GM18502 (cell line): ENCODE data around the gene PPP1CA.

Experiments
- ATAC-seq: cut with Tn5 transposase; IDR thresholded peaks from one replicate; pipeline ENCODE4 v1.9.1; 2021; ENCODE audit warnings: mild to moderate bottlenecking; ENCODE audit not compliant: unreplicated experiment, poor library complexity

Gene PPP1CA

GRCh38 chr11:67372321-67372992 lies 29.2 kb downstream of the PPP1CA start:
- no peak for ATAC-seq

DNA sequence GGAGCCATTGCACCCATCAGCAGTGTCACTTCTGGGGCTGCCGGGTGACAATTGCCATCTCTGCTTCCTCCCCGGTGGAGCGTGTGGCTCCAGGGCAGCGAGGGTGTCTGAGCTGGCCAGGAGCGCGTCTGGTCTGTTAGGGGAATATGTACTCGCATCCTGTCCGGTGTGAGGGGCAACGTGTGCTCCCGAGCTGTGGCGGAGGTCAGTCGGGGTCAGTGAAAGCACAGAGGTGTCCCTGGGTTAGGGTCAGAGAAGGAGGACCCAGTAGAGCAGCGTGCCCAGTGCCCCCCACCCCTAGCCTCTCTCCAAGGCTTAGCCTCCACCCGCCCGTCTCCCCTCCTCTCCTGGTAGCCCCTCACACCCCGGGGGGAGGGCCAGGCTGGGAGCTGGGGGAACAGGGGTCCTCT lies 29.7 kb downstream of the PPP1CA start:
- no peak for ATAC-seq

DNA sequence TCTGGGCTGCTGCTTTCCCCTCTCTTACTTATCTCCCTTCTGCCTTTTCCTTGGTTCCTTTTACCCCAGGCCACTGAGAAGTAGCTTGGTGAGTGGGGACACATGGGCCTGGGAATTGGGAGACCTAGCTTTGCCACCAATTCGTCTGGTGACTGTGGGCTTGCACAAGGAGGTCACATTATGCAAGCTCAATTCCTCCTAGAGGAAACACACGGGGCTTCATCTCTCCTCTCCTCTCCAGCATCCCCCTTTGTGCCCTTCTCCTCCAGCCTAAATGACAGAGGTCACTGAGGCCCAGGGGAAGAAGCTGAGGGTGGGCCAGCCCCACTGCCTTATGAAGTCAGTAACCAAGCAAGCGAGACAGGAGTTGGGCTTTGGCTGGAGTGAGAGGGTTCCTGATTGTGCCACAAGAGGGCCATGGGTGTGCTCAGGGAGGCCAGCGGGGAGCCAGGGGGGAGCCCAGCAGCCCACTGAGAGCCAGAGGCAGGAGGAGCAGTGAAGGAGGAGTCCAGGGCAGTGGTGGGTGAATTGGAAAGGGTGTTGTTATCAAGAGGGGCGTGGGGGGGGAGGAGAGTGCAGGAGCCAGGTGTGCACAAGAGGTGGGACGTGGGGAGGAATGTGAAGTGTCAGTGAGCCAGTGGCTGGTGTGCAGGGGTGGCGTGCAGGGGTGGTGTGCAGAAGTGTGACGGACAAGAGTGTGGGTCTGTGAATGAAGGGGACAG lies 30.3 kb downstream of the PPP1CA start:
- no peak for ATAC-seq

DNA sequence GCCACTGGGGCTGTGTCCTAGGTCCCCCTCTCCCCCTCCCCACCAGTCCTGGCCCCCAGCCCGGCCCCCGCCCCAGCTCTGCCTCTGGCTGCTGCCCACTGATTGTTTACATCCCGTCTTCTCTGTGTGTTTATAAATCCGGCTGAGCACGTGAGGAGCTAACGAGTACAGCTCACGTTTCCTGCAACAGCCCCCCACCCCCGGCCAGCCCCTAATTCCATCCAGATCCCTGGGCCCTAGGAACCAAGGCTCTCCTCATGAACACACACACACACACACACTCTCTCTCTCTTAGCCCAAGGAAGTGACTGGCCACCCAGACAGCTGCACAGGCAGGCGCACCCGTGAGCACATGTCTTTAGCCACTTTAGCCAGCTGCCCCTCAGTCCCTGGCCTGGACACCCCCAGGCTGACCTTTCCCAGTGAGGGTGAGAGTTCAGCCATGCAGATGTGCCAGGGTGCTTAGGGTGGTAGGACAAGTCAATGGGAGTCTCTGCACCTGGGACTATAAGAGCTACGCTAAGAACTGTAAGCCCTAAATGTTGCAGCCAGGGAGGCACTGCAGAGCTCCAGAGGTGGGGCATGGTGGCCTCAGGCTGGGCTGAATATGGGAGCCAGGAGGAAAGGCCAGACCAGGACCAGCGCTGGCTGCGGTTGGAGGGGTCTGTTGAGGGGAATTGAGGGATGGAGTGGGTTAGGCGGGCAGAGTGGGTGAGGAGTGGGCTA lies 31.1 kb downstream of the PPP1CA start:
- no peak for ATAC-seq

DNA sequence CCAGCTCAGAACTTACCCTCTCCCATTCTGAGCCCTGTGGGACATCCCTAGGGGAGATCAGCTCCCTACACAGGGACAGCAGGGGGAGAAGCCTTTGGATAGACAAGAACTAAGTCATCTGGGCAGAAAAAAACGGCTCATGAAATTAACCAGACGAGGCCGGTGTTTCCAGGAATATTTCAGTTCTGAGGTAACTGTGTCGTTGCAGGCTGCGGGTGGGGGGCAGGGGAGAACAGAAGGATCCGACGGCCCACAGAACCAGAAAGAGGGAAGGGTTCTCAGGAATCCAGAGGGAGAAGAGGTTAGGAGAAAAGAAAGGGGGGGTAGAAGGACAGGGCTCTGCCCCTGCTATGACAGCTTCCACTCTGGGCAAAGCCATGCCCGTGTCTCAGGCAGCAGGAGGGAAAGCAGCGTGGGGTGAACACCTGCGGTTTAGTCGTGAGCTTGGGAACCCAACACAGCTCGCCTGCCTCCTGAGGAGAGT lies 31.8 kb downstream of the PPP1CA start:
- ATAC-seq, result no peak

- ATAC-seq, result no peak
Measured at GRCh38 chr11:67369275-67369674, 32.4 kb downstream of the PPP1CA start.

DNA sequence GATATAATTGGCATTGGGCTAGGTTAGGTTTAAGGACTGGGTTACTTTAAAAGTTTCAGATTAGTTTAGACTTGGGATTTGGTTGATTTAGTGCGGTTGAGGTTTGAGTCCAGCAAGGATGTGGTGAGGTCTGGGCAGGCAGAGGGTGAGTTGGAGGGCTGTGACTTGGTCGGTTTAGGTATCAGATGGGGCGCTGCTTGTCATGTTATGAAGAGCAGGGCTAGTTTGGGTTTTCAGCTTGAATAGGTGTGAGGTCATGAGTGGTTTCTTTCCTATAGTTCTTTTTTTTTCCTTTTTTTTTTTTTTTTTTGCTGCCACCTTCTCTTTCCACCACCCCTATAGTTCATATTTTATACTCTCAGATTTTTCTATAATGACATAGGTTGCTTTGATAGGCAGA lies 33.0 kb downstream of the PPP1CA start:
- ATAC-seq, result no peak

DNA sequence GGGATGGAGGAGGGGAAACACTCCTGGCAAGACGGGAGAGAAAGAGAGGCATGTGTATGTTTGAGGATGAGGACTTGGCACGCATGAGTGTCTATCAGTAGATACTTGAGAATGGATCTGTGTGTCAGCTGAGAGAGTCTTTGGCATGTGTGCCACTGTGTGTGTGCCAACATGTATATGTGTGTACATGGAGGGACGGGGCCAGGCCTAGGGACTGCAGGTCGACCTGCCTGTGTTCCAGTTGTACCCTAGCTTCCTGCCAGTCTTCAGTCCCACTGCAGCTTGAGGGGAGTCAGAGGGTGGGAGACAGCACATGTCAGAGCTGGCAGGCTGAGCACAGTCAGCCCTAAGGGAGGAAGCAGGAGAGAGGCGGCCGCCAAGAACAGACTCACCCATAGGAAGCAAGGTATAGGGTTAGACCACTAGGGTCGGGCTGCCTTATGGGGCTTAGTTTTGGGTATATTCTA lies 33.9 kb downstream of the PPP1CA start:
- ATAC-seq, result no peak

- no peak for ATAC-seq
Measured at GRCh38 chr11:67366961-67367760, 34.5 kb downstream of the PPP1CA start.

GRCh38 chr11:67366546-67366945 lies 35.1 kb downstream of the PPP1CA start:
- ATAC-seq, result no peak

GRCh38 chr11:67365736-67366444 lies 35.8 kb downstream of the PPP1CA start:
- no peak for ATAC-seq

GRCh38 chr11:67364783-67365722 lies 36.6 kb downstream of the PPP1CA start:
- ATAC-seq, result no peak

DNA sequence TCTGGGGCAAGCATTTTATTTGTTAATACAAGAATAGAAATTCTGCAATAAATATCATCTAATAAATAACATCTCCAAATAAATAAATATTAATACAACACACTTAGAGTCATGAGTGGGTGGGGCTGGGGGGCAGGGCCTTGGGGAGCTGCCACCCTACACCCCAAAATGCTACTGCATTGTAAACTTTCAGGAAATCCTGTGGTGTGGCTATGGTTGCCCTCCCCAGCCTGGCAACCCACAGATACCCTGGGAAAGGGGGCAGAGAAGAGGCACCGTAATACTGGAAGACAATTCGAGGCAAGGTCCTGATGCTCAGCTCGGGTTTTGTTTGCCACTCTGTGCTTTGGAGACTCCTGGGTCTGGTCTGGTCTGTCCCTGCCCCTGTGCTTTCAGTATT lies 37.5 kb downstream of the PPP1CA start:
- ATAC-seq, result no peak

DNA sequence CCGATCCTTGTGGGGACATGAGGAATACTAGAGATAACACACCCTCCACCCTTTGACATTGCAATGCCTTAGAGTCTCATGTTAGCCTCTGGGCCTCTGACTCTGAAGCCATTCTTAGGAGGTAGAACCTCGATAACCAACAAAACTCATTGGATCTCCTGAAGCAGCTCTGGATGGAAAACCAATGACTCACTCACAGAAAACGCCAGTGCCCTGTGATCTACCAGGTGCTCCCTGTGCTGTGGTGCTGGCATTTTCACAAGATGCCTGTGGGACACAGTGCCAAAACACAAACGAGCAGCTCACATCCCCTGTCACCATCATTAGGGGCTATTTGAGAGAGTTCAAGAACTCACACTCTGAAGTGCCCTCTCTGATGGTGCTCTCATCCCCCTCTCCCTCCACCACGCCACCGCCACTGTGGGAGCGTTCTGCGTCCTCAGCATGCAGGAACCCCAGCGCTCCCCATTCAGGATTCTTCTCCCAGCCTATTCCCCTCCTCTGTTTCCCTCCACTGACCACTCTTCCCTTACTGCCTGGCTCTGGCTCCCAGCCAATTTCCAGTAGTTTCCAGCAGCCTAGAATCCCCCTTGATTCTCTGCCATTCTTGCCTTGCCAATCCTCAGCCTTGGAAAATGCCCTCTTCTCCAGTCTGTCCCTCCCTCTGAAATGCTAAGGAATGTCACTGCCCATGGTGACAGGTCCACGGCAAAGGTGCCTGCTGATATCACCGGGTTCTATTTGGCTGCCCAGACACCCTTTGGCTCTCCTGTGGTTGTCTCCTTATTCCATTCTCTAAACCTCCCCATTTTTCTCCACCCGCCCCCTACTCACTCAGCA lies 43.6 kb downstream of the PPP1CA start:
- ATAC-seq, result no peak

- no peak for ATAC-seq
Measured at GRCh38 chr11:67356864-67357561, 44.6 kb downstream of the PPP1CA start.

DNA sequence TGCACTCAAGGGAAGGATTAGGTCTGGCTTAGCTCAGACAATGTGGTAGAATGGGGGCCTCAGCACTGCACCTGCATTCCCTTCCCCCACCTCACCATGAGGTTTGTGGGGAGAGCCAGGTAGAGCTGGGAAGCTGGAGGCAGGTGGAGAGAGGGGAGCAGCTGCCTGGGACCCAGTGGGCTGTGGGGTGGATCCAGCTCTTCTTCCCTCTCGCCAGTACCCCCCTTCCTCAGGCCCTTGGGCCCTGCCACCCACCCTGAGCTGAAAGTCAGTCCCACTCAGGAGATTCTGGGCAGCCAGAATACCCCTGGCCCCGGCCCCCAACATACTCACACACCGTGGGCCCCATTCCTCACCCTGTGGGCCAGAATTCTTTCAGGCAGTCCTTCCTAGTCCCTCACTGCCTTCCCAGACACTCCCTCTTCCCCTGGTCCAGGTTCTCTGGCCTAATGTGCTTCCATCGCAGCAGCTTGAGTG lies 45.2 kb downstream of the PPP1CA start:
- ATAC-seq, result no peak

GRCh38 chr11:67355794-67356386 lies 45.8 kb downstream of the PPP1CA start:
- ATAC-seq, result no peak
